Activated CD4-positive, alpha-beta T cell treated with anti-CD3 and anti-CD28 coated beads for 36 hours (primary cell): ENCODE results near the gene MYH6. TPM values are rescaled to one million over a fixed set of nuclear protein-coding genes. Genes with fewer than 3 reads are reported as not detected.
"Not testable (repeated sequence)": the region's sequence is repeated elsewhere in the genome, so short reads cannot be mapped to it uniquely, and the experiment has no call there.

Experiments used
- ATAC-seq: fragments of 200-7000 bp; cut with Tn5 transposase; one replicate; pipeline ENCODE4 v1.10.0; 2021; ENCODE audit warnings: mild to moderate bottlenecking, moderate library complexity
- CTCF ChIA-PET: fragments of 350-600 bp; sonication (Branson Sonifier 250); formaldehyde crosslinking; loops from one replicate; lab custom pipeline; 2021; ENCODE audit warnings: antibody characterized with exemption; lab: Charles Lee
- POLR2A ChIA-PET: fragments of 350-600 bp; sonication (Branson Sonifier 250); formaldehyde crosslinking; loops from one replicate; lab custom pipeline; 2021; ENCODE audit warnings: antibody characterized with exemption, inconsistent platforms; lab: Charles Lee
- DNase-seq: peaks from one replicate; pipeline ENCODE4 v3.0.0-alpha.2; 2020
- H3K27ac Mint-ChIP-seq: one replicate; pipeline ENCODE4 v1.8.0; 2021; ENCODE audit warnings: mixed read lengths
- H3K27me3 Mint-ChIP-seq: one replicate; pipeline ENCODE4 v1.8.0; 2021; ENCODE audit warnings: mixed read lengths
- H3K36me3 Mint-ChIP-seq: one replicate; pipeline ENCODE4 v1.8.0; 2021; ENCODE audit warnings: low read depth, mixed read lengths
- H3K4me1 Mint-ChIP-seq: one replicate; pipeline ENCODE4 v1.8.0; 2021; ENCODE audit warnings: mixed read lengths
- H3K4me3 Mint-ChIP-seq: one replicate; pipeline ENCODE4 v1.8.0; 2021; ENCODE audit warnings: mild to moderate bottlenecking, moderate library complexity, mixed read lengths
- H3K9me3 Mint-ChIP-seq: one replicate; pipeline ENCODE4 v1.8.0; 2021; ENCODE audit warnings: low read depth, mixed read lengths
- intact Hi-C, 2 experiments: fragments of 100-400 bp; cut with DNase I in 1 of 2; cut with micrococcal nuclease in 1 of 2; formaldehyde crosslinking; loops; one replicate each; pipeline versions ENCODE4 v1.14.2 to v1.15.1; 2022 to 2024; cut with DNase I, micrococcal nuclease
- total RNA-seq, 2 experiments: library from RNA; stranded (reverse); gene quantifications; one replicate each; pipeline ENCODE4 v1.2.3, GENCODE V29; 2021

MYH6 gene
- total RNA-seq, 2 experiments from 2014 or later = 0.14 to 0.16 TPM

DNA sequence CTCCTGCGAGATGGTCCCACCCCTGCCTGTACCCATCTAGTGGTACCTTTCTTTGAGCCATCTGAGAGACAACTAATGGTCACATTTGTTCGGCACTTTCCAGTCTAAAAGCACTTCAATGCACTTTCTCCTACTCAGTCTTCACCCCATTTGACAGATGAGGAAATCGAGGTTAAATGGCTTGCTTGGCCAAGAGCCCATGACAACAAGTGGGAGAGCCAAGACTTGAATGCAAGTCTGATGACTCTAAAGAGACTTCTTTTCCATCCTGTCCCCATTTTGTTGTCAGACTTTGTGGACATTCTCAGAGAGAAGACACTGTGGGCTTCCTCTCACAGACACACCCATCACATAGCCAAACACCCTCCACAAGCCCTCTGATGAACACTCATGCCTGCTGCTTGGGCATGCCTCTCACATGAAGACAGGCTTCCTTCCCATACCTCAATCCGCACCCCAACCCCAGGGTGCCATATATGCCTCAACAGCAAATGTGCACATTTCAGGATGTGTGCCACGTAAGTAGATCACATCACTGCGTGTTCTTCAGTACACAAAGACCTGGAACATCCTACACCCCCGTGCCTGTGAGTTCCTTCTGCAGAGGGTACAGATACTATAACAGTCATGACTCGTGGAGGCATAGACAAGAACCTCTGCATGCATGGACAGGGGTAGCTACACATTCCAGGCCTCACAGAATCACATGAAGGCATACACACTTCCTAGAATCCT, 26.6 kb upstream of the MYH6 start:
- Mint-ChIP-seq H3K27me3 (peaks cover 2% of the 10 kb centered on the region), H3K4me1 (peaks cover 2% of the 10 kb centered on the region), H3K27ac (no peak overlapping the region), H3K9me3 (no peaks in the 10 kb centered on the region), H3K36me3 (no peaks in the 10 kb centered on the region), H3K4me3 (no peak overlapping the region)
- ATAC-seq = no peak
- ChIA-PET CTCF (no interaction called here), POLR2A (no interaction called here)
- no peak for DNase-seq
- intact Hi-C loops = no loop called here

- intact Hi-C loops = no loop called here
Observed at GRCh38 chr14:23433457-23433856, 25.4 kb upstream of the MYH6 start.

GRCh38 chr14:23432946-23433345, 24.9 kb upstream of the MYH6 start:
- ChIA-PET POLR2A (no interaction called here), CTCF (no interaction called here)
- Mint-ChIP-seq H3K27me3 (peaks cover 2% of the 10 kb centered on the region), H3K36me3 (no peaks in the 10 kb centered on the region), H3K4me1 (no peaks in the 10 kb centered on the region), H3K27ac (no peak overlapping the region), H3K9me3 (no peaks in the 10 kb centered on the region), H3K4me3 (no peak overlapping the region)
- no peak for ATAC-seq
- intact Hi-C loops = no loop called here
- DNase-seq = no peak

More at GRCh38 chr14:23433457-23433856, 25.4 kb upstream of the MYH6 start:
- no peak for ATAC-seq
- no peaks in the 10 kb centered on the region for H3K36me3 Mint-ChIP-seq
- no peak overlapping the region for H3K4me3 Mint-ChIP-seq
- no peaks in the 10 kb centered on the region for H3K9me3 Mint-ChIP-seq
- H3K4me1 Mint-ChIP-seq = peaks cover 2% of the 10 kb centered on the region
- ChIA-PET POLR2A (no interaction called here), CTCF (interaction anchor here (0.7 kb wide), 1 partner anchor 114 kb away, joined by 3 read pairs; no protein-coding TSS in a partner anchor)
- no peak for DNase-seq
- no peak overlapping the region for H3K27ac Mint-ChIP-seq
- H3K27me3 Mint-ChIP-seq = peaks cover 2% of the 10 kb centered on the region

DNA sequence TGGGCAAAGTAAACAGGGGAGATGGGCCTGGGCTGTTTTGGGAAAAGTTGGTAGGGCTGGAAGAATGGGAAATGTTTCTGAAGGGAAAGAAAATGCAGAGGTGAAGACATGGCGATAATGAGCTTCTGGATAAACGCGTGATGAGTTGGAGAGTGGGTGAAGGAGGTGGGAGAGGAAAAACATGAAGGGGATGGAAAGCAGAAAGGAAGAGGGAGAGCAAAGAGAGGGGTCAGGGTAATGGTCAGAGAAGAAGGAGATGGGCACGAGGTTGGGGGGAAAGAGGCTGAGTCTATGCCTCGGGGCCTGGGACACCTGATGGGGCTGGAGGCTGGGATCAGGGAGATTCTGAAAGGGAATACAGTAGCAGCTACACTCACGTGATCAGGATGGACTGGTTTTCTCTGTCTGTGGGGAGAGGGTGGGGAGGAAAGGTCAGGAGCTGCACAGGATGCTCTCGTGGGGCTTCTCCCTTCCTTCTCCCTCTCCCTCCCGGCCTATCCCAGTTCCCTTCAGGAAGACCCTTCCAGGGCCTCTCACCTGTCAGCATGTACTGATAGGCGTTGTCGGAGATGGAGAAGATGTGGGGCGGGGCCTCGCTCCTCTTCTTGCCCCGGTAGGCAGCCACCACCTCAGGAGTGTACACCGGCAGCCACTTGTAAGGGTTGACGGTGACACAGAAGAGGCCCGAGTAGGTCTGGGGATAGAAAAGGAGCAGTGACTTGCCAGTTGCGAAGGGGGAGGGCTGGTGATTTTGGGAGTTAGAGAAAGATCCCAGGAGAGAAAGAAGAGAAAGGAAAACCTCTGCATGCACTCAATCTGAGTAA, 24.2 kb upstream of the MYH6 start:
- no peak overlapping the region for H3K4me3 Mint-ChIP-seq
- ChIA-PET POLR2A (no interaction called here), CTCF (interaction anchor here (0.6 kb wide), 1 partner anchor 63 kb away, joined by 4 read pairs; no protein-coding TSS in a partner anchor)
- H3K36me3 Mint-ChIP-seq = no peaks in the 10 kb centered on the region
- ATAC-seq (no peak), DNase-seq (no peak)
- no peaks in the 10 kb centered on the region for H3K4me1 Mint-ChIP-seq
- H3K27me3 Mint-ChIP-seq = peaks cover 2% of the 10 kb centered on the region
- no peaks in the 10 kb centered on the region for H3K9me3 Mint-ChIP-seq
- H3K27ac Mint-ChIP-seq = no peak overlapping the region
- intact Hi-C loops = no loop called here

DNA sequence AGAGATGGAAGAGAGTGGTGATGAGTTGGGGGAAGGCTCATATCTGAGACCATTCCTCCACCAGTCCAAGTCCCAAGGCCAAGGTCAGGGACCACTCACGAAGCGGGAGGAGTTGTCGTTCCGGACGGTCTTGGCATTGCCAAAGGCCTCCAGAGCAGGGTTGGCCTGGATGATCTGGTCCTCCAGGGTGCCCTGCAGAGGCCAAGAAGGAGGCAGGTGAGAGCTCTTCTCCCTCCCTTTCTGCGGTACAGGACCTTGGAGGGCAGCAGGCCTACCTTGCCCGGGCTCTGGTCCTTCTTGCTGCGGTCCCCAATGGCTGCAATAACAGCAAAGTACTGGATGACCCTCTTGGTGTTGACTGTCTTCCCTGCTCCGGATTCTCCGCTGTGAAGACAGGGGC, 23.4 kb upstream of the MYH6 start:
- intact Hi-C loops = no loop called here
- Mint-ChIP-seq H3K27me3 (peaks cover 2% of the 10 kb centered on the region), H3K4me1 (no peaks in the 10 kb centered on the region), H3K9me3 (no peaks in the 10 kb centered on the region), H3K27ac (no peak overlapping the region), H3K36me3 (no peaks in the 10 kb centered on the region), H3K4me3 (no peak overlapping the region)
- ChIA-PET CTCF (interaction anchor here (0.6 to 1.2 kb wide), 3 partner anchors 10 to 63 kb away, joined by 3 to 4 read pairs (median 3); no protein-coding TSS in a partner anchor), POLR2A (no interaction called here)
- DNase-seq (no peak), ATAC-seq (no peak)

GRCh38 chr14:23430723-23431085, 22.6 kb upstream of the MYH6 start:
- intact Hi-C loops = no loop called here
- H3K27me3 Mint-ChIP-seq = peaks cover 2% of the 10 kb centered on the region
- H3K4me3 Mint-ChIP-seq = no peak overlapping the region
- no peaks in the 10 kb centered on the region for H3K4me1 Mint-ChIP-seq
- no peak for ATAC-seq
- no peaks in the 10 kb centered on the region for H3K9me3 Mint-ChIP-seq
- ChIA-PET POLR2A (interaction anchor here (0.6 kb wide), 1 partner anchor 187 kb away, joined by 3 read pairs; no protein-coding TSS in a partner anchor), CTCF (interaction anchor here (1.2 kb wide), 2 partner anchors 11 to 51 kb away, joined by 3 to 4 read pairs; no protein-coding TSS in a partner anchor)
- no peaks in the 10 kb centered on the region for H3K36me3 Mint-ChIP-seq
- no peak overlapping the region for H3K27ac Mint-ChIP-seq
- DNase-seq = no peak

- Mint-ChIP-seq H3K36me3 (no peaks in the 10 kb centered on the region), H3K4me1 (no peaks in the 10 kb centered on the region)
- no peak for ATAC-seq
Observed at GRCh38 chr14:23430016-23430722, 22.1 kb upstream of the MYH6 start.

GRCh38 chr14:23428686-23429495, 20.8 kb upstream of the MYH6 start:
- POLR2A ChIA-PET = no interaction called here
- Mint-ChIP-seq H3K27me3 (peaks cover 2% of the 10 kb centered on the region), H3K4me3 (no peak overlapping the region), H3K9me3 (no peaks in the 10 kb centered on the region), H3K36me3 (no peaks in the 10 kb centered on the region), H3K4me1 (no peaks in the 10 kb centered on the region), H3K27ac (no peak overlapping the region)
- CTCF ChIA-PET = no interaction called here
- ATAC-seq = no peak
- intact Hi-C loops = no loop called here
- no peak for DNase-seq

More at GRCh38 chr14:23430016-23430722, 22.1 kb upstream of the MYH6 start:
- Mint-ChIP-seq H3K27me3 (peaks cover 2% of the 10 kb centered on the region), H3K4me3 (no peak overlapping the region), H3K9me3 (no peaks in the 10 kb centered on the region), H3K27ac (no peak overlapping the region)
- intact Hi-C loops = no loop called here
- CTCF ChIA-PET = interaction anchor here (1.2 kb wide), 1 partner anchor 50 kb away, joined by 4 read pairs; no protein-coding TSS in a partner anchor
- POLR2A ChIA-PET = interaction anchor here (0.6 kb wide), 1 partner anchor 187 kb away, joined by 3 read pairs; no protein-coding TSS in a partner anchor
- DNase-seq = no peak

DNA sequence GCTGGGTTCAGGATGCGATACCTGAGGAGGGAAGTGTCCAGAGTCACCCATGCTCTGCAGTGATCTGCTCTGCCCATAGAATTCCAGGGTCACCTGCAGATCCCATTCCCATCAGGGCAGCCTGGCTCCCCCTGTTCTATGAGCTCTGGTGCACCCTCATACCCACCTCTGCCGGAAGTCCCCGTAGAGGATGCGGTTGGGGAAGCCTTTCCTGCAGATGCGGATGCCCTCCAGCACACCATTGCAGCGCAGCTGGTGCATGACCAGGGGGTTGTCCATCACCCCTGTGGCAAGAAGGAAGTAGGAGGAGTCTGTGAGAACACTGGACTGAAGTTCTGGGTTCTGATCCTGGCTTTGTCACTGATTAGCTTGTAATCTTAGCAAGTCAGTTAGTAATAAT, 17.7 kb upstream of the MYH6 start:
- DNase-seq, H3K9me3 Mint-ChIP-seq, H3K27me3 Mint-ChIP-seq, ATAC-seq, POLR2A ChIA-PET, intact Hi-C loops, H3K4me3 Mint-ChIP-seq, H3K36me3 Mint-ChIP-seq, H3K27ac Mint-ChIP-seq: not testable (repeated sequence)
- CTCF ChIA-PET = interaction anchor here (0.6 kb wide), 2 partner anchors 10 to 105 kb away, joined by 3 to 4 read pairs; no protein-coding TSS in a partner anchor
- peaks cover 10% of the 10 kb centered on the region for H3K4me1 Mint-ChIP-seq

GRCh38 chr14:23425169-23425568, 17.1 kb upstream of the MYH6 start:
- H3K4me1 Mint-ChIP-seq = peaks cover 10% of the 10 kb centered on the region
- no peak overlapping the region for H3K4me3 Mint-ChIP-seq
- intact Hi-C loops = no loop called here
- H3K27ac Mint-ChIP-seq = no peak overlapping the region
- H3K36me3 Mint-ChIP-seq = no peaks in the 10 kb centered on the region
- DNase-seq (no peak), ATAC-seq (no peak)
- H3K9me3 Mint-ChIP-seq = no peaks in the 10 kb centered on the region
- CTCF ChIA-PET = no interaction called here
- H3K27me3 Mint-ChIP-seq = peaks cover 1% of the 10 kb centered on the region
- POLR2A ChIA-PET = no interaction called here
